Upper lobe of left lung (tissue), 6 donors: Measurements from ENCODE around the gene SEC14L5. TPM values are rescaled to one million over a fixed set of nuclear protein-coding genes. Genes with fewer than 3 reads are reported as not detected.

Experiments used
- ATAC-seq, 2 donors: fragments of 200-7000 bp; cut with Tn5 transposase; one replicate each; pipeline ENCODE4 v1.9.1; 2022; ENCODE audit warnings: mild to moderate bottlenecking in 2 of 2, moderate library complexity in 2 of 2; ENCODE audit not compliant: low FRiP score in 2 of 2
- DNase-seq, 2 donors: peaks; one replicate each; pipeline ENCODE4 v3.0.0-alpha.2; 2019 to 2020
- H3K27ac ChIP-seq, 4 donors: fragments of 200-600 bp; sonication (generic); one replicate each; pipeline ENCODE4 v1.5.1; 2016 to 2019
- H3K27me3 ChIP-seq, 4 donors: fragments of 200-600 bp; sonication (generic); one replicate each; pipeline ENCODE4 v1.5.1; 2017 to 2019
- H3K36me3 ChIP-seq, 4 donors: fragments of 200-600 bp; sonication (generic); one replicate each; pipeline ENCODE4 v1.5.1; 2016 to 2019
- H3K4me1 ChIP-seq, 4 donors: fragments of 200-600 bp; sonication (generic); one replicate each; pipeline ENCODE4 v1.5.1; 2018 to 2019
- H3K4me3 ChIP-seq, 4 donors: fragments of 200-600 bp; sonication (generic); one replicate each; pipeline ENCODE4 v1.5.1; 2017 to 2019; ENCODE audit warnings: mild to moderate bottlenecking in 2 of 4, moderate library complexity in 1 of 4
- H3K9me3 ChIP-seq, 4 donors: fragments of 200-600 bp; sonication (generic); one replicate each; pipeline ENCODE4 v1.5.1; 2018 to 2019
- EP300 ChIP-seq, 4 donors: sonication (generic); formaldehyde crosslinking; IDR thresholded peaks; one replicate each; pipeline ENCODE4 v1.5.1; 2017; ENCODE audit warnings: antibody characterized with exemption in 4 of 4, control low read depth in 2 of 4
- POLR2A ChIP-seq, 4 donors: fragments of 450-650 bp; IDR thresholded peaks; one replicate each; pipeline ENCODE4 v1.5.1; 2016 to 2017; ENCODE audit warnings: antibody characterized with exemption in 4 of 4, mild to moderate bottlenecking in 2 of 4
- POLR2AphosphoS5 ChIP-seq, 2 donors: sonication (generic); formaldehyde crosslinking; IDR thresholded peaks; one replicate each; pipeline ENCODE4 v1.5.1; 2017; ENCODE audit warnings: antibody characterized with exemption in 2 of 2
- WGBS, 2 donors: methylation state at CpG; one replicate each; pipeline ENCODE4 v1.1.5; 2017 to 2018; 5-methylcytosine and 5-hydroxymethylcytosine counted together
- total RNA-seq, 6 donors: library from RNA; depleted of rRNA in 4 of 6; stranded (reverse); fragments of >200 nt in 4 of 6; gene quantifications; one replicate each; pipeline versions ENCODE4 v1.1.0 to v1.2.1, GENCODE V29; 2016 to 2021
- TF ChIP-seq, protein P1 (sequence below), 6 experiments: fragments of 450-650 bp in 4 of 6; fragments of 200-600 bp in 2 of 6; sonication (generic) in 2 of 6; IDR thresholded peaks; one replicate each; pipeline ENCODE4 v1.5.1; 2016 to 2019; ENCODE audit warnings: antibody characterized with exemption in 6 of 6
- donor health status: DM: no; HTN: no; CAD: no; lungs with moderate emphysema.
- donor health status: DM: no; HTN: yes; CAD: no; lungs with severe emphysema.

The SEC14L5 gene
- total RNA-seq, 6 donors from 2014 or later = 0.20 to 1.7 (median 0.49) TPM; not detected in 1

DNA sequence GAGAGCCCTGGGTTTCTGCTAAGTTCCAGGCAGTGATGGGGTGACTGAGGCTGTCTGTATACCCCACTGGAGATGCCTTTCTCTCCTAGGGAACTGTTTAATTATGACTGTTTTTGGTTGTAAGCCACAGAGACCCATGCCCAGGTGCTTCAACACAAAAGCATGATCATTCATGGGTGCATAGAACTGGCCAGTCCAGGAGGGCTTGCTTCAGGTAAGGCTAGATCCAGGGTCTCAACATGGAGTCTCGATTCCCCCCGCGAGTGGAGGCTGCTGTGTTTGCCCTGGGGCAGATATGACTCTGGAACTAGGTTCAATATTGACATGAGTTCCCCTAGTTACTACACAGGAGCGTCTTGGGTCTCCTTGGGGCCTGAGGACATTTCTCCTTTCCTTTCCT, 57.8 kb downstream of the SEC14L5 start:
- no peak for TF ChIP-seq POLR2A (IDR thresholded peaks at IDR 0.05)
- no peak for TF ChIP-seq POLR2AphosphoS5 (IDR thresholded peaks at IDR 0.05)
- TF ChIP-seq EP300 (IDR thresholded peaks at IDR 0.05) = no peak
- TF ChIP-seq, protein P1, sequence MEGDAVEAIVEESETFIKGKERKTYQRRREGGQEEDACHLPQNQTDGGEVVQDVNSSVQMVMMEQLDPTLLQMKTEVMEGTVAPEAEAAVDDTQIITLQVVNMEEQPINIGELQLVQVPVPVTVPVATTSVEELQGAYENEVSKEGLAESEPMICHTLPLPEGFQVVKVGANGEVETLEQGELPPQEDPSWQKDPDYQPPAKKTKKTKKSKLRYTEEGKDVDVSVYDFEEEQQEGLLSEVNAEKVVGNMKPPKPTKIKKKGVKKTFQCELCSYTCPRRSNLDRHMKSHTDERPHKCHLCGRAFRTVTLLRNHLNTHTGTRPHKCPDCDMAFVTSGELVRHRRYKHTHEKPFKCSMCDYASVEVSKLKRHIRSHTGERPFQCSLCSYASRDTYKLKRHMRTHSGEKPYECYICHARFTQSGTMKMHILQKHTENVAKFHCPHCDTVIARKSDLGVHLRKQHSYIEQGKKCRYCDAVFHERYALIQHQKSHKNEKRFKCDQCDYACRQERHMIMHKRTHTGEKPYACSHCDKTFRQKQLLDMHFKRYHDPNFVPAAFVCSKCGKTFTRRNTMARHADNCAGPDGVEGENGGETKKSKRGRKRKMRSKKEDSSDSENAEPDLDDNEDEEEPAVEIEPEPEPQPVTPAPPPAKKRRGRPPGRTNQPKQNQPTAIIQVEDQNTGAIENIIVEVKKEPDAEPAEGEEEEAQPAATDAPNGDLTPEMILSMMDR (IDR thresholded peaks at IDR 0.05) = no peak
- no peak overlapping the region for H3K27ac ChIP-seq
- no peak overlapping the region for H3K4me3 ChIP-seq
- WGBS, 2 donors = 78 to 90% methylated on average over 4 of the region's 4 CpGs
- H3K9me3 ChIP-seq = no peaks in the 10 kb centered on the region
- no peaks in the 10 kb centered on the region for H3K27me3 ChIP-seq
- H3K36me3 ChIP-seq = no peaks in the 10 kb centered on the region
- DNase-seq (no peak), ATAC-seq (no peak)
- H3K4me1 ChIP-seq = no peaks in the 10 kb centered on the region

DNA sequence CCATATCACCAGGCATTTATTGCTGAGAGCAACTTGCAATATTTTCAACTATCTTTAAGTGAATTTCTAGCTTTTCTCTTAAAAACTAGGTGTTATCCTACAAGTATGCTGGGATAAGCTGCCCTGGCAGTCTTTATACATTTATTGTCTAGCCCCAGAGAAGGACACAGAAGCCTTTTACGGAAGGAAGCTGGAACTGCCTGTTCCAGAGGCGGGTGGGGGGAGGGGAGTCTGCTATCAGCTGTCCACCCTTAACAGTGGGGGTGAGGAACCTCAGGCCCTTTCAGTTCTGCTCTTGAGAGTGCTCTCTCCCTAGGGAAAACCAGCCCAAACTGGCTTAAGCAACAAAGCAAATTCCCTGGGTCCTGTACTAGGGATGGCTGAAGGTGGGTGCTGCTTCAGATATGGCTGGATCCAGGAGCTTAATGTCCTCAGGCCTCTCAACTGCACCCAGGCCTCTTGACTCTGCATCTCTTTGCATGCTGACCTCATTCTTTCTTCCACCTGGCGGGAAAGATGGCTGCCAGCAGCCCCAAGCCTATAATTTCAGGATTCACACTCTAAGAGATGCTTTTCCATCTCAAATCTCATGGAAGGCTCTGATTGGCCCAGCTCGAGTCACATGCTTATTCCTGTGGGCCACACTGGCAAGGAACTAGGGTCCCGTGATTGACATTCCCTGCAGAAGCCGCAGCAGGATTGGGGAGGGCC, 59.0 kb downstream of the SEC14L5 start:
- Histone ChIP-seq H3K36me3 (no peaks in the 10 kb centered on the region), H3K27me3 (no peaks in the 10 kb centered on the region), H3K4me3 (no peak overlapping the region), H3K4me1 (no peaks in the 10 kb centered on the region), H3K27ac (no peak overlapping the region), H3K9me3 (no peaks in the 10 kb centered on the region)
- DNase-seq (no peak), ATAC-seq (no peak)
- whole genome bisulfite sequencing, 2 donors = 67 to 73% methylated on average over 6 of the region's 6 CpGs
- TF ChIP-seq, protein P1 (IDR thresholded peaks at IDR 0.05) = no peak
- TF ChIP-seq EP300 (IDR thresholded peaks at IDR 0.05) = no peak
- TF ChIP-seq POLR2AphosphoS5 (IDR thresholded peaks at IDR 0.05) = no peak
- TF ChIP-seq POLR2A (IDR thresholded peaks at IDR 0.05) = no peak

DNA sequence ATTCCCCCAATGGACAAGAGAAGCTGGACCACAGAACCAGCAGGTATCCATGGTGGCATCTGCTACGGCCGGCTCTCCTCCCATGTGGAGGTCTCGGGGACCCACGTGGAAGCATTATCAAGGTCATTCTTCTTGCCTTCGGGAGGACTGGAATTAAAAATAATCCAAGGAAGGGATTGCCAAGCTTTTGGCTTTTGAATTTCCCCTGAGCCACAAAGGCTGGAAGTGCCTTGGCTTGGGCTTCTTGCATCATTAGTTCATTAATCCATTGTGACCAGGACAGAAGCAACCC, 59.5 kb downstream of the SEC14L5 start:
- Histone ChIP-seq H3K27me3 (no peaks in the 10 kb centered on the region), H3K27ac (no peak overlapping the region), H3K9me3 (no peaks in the 10 kb centered on the region), H3K36me3 (no peaks in the 10 kb centered on the region), H3K4me3 (no peak overlapping the region), H3K4me1 (no peaks in the 10 kb centered on the region)
- TF ChIP-seq POLR2AphosphoS5 (IDR thresholded peaks at IDR 0.05) = no peak
- TF ChIP-seq, protein P1 (IDR thresholded peaks at IDR 0.05) = no peak
- no peak for TF ChIP-seq POLR2A (IDR thresholded peaks at IDR 0.05)
- TF ChIP-seq EP300 (IDR thresholded peaks at IDR 0.05) = no peak
- no peak for DNase-seq
- no peak for ATAC-seq
- 88 to 91% methylated on average over 5 of the region's 5 CpGs for WGBS, 2 donors

DNA sequence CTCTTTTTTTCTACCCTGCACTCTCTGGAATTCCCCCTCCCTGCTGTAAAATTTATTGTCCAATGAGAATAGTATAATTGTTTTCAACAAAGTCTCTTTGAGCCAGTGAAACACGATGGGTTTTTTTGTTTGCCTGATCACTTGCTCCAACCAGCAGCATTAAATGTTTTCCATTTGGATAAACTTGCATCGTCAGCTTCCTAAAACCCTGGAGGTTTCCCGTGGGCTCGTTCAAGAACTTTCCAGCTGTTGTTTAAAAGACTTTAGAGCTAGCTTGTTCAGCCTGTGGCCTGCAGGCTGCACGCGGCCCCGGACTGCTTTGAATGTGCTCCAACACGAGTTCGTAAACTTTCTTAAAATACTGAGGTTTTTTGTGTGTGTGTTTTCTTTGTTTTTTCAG, 60.7 kb downstream of the SEC14L5 start:
- Histone ChIP-seq H3K27ac (no peak overlapping the region), H3K36me3 (no peaks in the 10 kb centered on the region), H3K27me3 (no peaks in the 10 kb centered on the region), H3K4me3 (no peak overlapping the region), H3K9me3 (no peaks in the 10 kb centered on the region), H3K4me1 (no peaks in the 10 kb centered on the region)
- DNase-seq (no peak), ATAC-seq (no peak)
- WGBS, 2 donors = 47 to 51% methylated on average over 9 of the region's 9 CpGs
- TF ChIP-seq EP300 (IDR thresholded peaks at IDR 0.05) = no peak
- no peak for TF ChIP-seq POLR2AphosphoS5 (IDR thresholded peaks at IDR 0.05)
- no peak for TF ChIP-seq POLR2A (IDR thresholded peaks at IDR 0.05)
- TF ChIP-seq, protein P1 (IDR thresholded peaks at IDR 0.05) = no peak

DNA sequence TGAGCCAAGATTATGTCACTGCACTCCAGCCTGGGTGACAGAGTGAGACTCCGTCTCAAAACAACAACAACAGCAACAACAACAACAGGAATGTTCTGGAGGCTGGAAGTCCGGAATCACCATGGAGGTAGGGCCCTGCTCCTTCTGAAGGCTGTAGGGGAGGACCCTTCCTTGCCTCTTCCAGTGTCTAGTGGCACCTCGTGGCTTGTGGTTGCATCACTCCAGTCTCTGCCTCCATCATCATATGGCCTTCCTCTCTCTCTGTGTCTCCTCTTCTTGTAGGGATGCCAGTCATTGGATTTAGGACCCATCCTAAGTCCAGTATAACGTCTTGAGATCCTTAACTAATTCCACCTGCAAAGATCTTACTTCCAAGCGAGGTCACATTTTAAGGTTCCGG, 61.6 kb downstream of the SEC14L5 start:
- Histone ChIP-seq H3K27me3 (no peaks in the 10 kb centered on the region), H3K27ac (no peak overlapping the region)

More for the DNA sequence above, 61.6 kb downstream of the SEC14L5 start:
- H3K4me3 ChIP-seq = no peak overlapping the region
- DNase-seq = no peak
- TF ChIP-seq POLR2A (IDR thresholded peaks at IDR 0.05) = no peak
- TF ChIP-seq POLR2AphosphoS5 (IDR thresholded peaks at IDR 0.05) = no peak
- no peak for TF ChIP-seq EP300 (IDR thresholded peaks at IDR 0.05)
- TF ChIP-seq, protein P1 (IDR thresholded peaks at IDR 0.05) = no peak
- 71 to 80% methylated on average over 6 of the region's 6 CpGs for WGBS, 2 donors
- no peaks in the 10 kb centered on the region for H3K4me1 ChIP-seq
- H3K36me3 ChIP-seq = peaks cover 0 to 2% (median under 1%) of the 10 kb centered on the region in 4 donors
- H3K9me3 ChIP-seq = no peaks in the 10 kb centered on the region
- no peak for ATAC-seq
